ENCODE results near the gene MESD. TPM values are rescaled to one million over a fixed set of nuclear protein-coding genes. Genes with fewer than 3 reads are reported as not detected.

The MESD gene
- total RNA-seq, 1 experiment from 2014 or later, result 47.3 TPM

GRCh38 chr15:80996247-80996646, 6.6 kb upstream of the MESD start:
- BruUV-seq (replicated peaks), result no TSS peak
- no peak for DNase-seq
- peaks cover 22% of the 10 kb centered on the region for H3K36me3 Mint-ChIP-seq (ENCODE audit: insufficient read depth, unreplicated experiment)
- H3K27me3 Mint-ChIP-seq (ENCODE audit: unreplicated experiment), result no peaks in the 10 kb centered on the region
- no peak overlapping the region for H3K4me3 Mint-ChIP-seq (ENCODE audit: low read depth, unreplicated experiment)
- no peaks in the 10 kb centered on the region for H3K9me3 Mint-ChIP-seq (ENCODE audit: low read depth, unreplicated experiment)
- peak; percentile 46 for TF ChIP-seq CTCF (IDR thresholded peaks at IDR 0.05; ENCODE audit: unreplicated experiment)
- intact Hi-C loops (cut with micrococcal nuclease; ENCODE audit: unreplicated experiment), result loop anchor here (5.0 kb wide), 2 partner anchors 111 to 261 kb away; no protein-coding TSS in a partner anchor
- H3K27ac Mint-ChIP-seq (ENCODE audit: unreplicated experiment), result no peak overlapping the region
- CTCF ChIA-PET, result interaction anchor here (1.1 kb wide), 1 partner anchor 102 kb away, joined by 3 read pairs; no protein-coding TSS in a partner anchor
- peaks cover 23% of the 10 kb centered on the region for H3K4me1 Mint-ChIP-seq (ENCODE audit: low read depth, unreplicated experiment)

- H3K4me3 Mint-ChIP-seq (ENCODE audit: low read depth, unreplicated experiment), result no peak overlapping the region
- no peaks in the 10 kb centered on the region for H3K27me3 Mint-ChIP-seq (ENCODE audit: unreplicated experiment)
- CTCF ChIA-PET, result no interaction called here
- DNase-seq, result no peak
- no peak for TF ChIP-seq CTCF (IDR thresholded peaks at IDR 0.05; ENCODE audit: unreplicated experiment)
- peaks cover 29% of the 10 kb centered on the region for H3K4me1 Mint-ChIP-seq (ENCODE audit: low read depth, unreplicated experiment)
- BruUV-seq (replicated peaks), result no TSS peak
- H3K27ac Mint-ChIP-seq (ENCODE audit: unreplicated experiment), result no peak overlapping the region
- intact Hi-C loops (cut with micrococcal nuclease; ENCODE audit: unreplicated experiment), result no loop called here
- peaks cover 22% of the 10 kb centered on the region for H3K36me3 Mint-ChIP-seq (ENCODE audit: insufficient read depth, unreplicated experiment)
- no peaks in the 10 kb centered on the region for H3K9me3 Mint-ChIP-seq (ENCODE audit: low read depth, unreplicated experiment)
Measured at GRCh38 chr15:80992441-80992840, 2.8 kb upstream of the MESD start.

GRCh38 chr15:80992006-80992405, 2.4 kb upstream of the MESD start:
- no peak for TF ChIP-seq CTCF (IDR thresholded peaks at IDR 0.05; ENCODE audit: unreplicated experiment)
- H3K36me3 Mint-ChIP-seq (ENCODE audit: insufficient read depth, unreplicated experiment), result peaks cover 22% of the 10 kb centered on the region
- peaks cover 31% of the 10 kb centered on the region for H3K4me1 Mint-ChIP-seq (ENCODE audit: low read depth, unreplicated experiment)
- H3K4me3 Mint-ChIP-seq (ENCODE audit: low read depth, unreplicated experiment), result no peak overlapping the region
- intact Hi-C loops (cut with micrococcal nuclease; ENCODE audit: unreplicated experiment), result no loop called here
- CTCF ChIA-PET, result interaction anchor here (1.0 kb wide), 1 partner anchor 274 kb away, joined by 5 read pairs; no protein-coding TSS in a partner anchor
- no TSS peak for BruUV-seq (replicated peaks)
- no peak overlapping the region for H3K27ac Mint-ChIP-seq (ENCODE audit: unreplicated experiment)
- H3K27me3 Mint-ChIP-seq (ENCODE audit: unreplicated experiment), result no peaks in the 10 kb centered on the region
- H3K9me3 Mint-ChIP-seq (ENCODE audit: low read depth, unreplicated experiment), result no peaks in the 10 kb centered on the region
- no peak for DNase-seq

- TF ChIP-seq CTCF (IDR thresholded peaks at IDR 0.05; ENCODE audit: unreplicated experiment), result no peak
- peaks cover 36% of the 10 kb centered on the region for H3K4me1 Mint-ChIP-seq (ENCODE audit: low read depth, unreplicated experiment)
- no peaks in the 10 kb centered on the region for H3K9me3 Mint-ChIP-seq (ENCODE audit: low read depth, unreplicated experiment)
- no peak overlapping the region for H3K4me3 Mint-ChIP-seq (ENCODE audit: low read depth, unreplicated experiment)
- H3K27me3 Mint-ChIP-seq (ENCODE audit: unreplicated experiment), result no peaks in the 10 kb centered on the region
- intact Hi-C loops (cut with micrococcal nuclease; ENCODE audit: unreplicated experiment), result no loop called here
- CTCF ChIA-PET, result interaction anchor here (1.0 kb wide), 1 partner anchor 275 kb away, joined by 5 read pairs; no protein-coding TSS in a partner anchor
- no TSS peak for BruUV-seq (replicated peaks)
- peaks cover 22% of the 10 kb centered on the region for H3K36me3 Mint-ChIP-seq (ENCODE audit: insufficient read depth, unreplicated experiment)
- peak; percentile 13 for DNase-seq
- no peak overlapping the region for H3K27ac Mint-ChIP-seq (ENCODE audit: unreplicated experiment)
Measured at GRCh38 chr15:80991421-80991820, 1.8 kb upstream of the MESD start.

All from Calu3 (cell line).